ENCODE data around the gene STOX1.
"Not testable (repeated sequence)": the region's sequence is repeated elsewhere in the genome, so short reads cannot be mapped to it uniquely, and the experiment has no call there.

STOX1 gene

DNA sequence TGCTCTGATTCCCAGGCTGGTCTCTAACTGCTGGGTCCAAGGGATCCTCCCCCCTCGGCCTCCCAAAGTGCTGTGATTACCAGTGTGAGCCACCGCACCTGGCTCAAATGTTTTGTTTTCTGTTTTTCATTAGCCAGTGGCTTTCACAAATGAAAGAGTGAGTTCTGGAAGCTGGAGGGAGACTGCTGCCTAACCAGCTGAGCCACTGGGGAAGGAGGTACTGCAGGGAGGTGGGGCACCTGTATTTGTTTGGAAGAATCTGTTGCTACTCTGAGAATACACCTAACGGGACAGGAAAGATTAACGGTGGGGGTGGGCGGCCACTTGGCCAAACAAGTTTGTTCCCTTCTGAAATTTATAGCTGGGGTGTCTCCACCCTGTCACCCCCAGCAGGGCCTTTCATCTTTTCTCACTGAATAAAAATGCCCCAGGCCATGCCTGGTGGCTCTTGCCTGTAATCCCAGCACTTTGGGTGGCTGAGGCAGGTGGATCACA is 4.7 kb downstream of the STOX1 start:
- H3K4me3 ChIP-seq (ENCODE audit: low read depth, low read length): no peak overlapping the region
- TF ChIP-seq, protein P1, sequence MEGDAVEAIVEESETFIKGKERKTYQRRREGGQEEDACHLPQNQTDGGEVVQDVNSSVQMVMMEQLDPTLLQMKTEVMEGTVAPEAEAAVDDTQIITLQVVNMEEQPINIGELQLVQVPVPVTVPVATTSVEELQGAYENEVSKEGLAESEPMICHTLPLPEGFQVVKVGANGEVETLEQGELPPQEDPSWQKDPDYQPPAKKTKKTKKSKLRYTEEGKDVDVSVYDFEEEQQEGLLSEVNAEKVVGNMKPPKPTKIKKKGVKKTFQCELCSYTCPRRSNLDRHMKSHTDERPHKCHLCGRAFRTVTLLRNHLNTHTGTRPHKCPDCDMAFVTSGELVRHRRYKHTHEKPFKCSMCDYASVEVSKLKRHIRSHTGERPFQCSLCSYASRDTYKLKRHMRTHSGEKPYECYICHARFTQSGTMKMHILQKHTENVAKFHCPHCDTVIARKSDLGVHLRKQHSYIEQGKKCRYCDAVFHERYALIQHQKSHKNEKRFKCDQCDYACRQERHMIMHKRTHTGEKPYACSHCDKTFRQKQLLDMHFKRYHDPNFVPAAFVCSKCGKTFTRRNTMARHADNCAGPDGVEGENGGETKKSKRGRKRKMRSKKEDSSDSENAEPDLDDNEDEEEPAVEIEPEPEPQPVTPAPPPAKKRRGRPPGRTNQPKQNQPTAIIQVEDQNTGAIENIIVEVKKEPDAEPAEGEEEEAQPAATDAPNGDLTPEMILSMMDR (IDR thresholded peaks at IDR 0.05; ENCODE audit: borderline replicate concordance, insufficient read depth, low read depth, low read length): no peak

DNA sequence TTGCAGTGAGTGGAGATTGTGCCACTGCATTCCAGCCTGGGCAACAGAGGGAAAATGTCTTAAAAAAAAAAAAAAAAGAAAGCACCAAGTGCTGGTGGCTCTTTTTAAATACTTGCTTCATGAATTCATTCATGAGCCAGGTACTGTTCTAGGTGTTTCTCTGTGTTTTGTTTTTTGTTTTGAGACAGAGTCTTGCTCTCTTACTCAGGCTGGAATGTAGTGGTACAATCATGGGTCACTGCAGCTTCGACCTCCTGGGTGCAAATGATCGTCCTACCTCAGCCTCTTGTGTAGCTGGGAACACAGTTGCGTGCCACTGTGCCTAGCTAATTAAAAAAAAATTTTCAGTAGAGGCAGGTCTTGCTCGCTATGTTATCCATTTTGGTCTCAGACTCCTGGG is 5.3 kb downstream of the STOX1 start:
- H3K4me3 ChIP-seq (ENCODE audit: low read depth, low read length): no peak overlapping the region
- TF ChIP-seq, protein P1 (IDR thresholded peaks at IDR 0.05; ENCODE audit: borderline replicate concordance, insufficient read depth, low read depth, low read length): no peak

DNA sequence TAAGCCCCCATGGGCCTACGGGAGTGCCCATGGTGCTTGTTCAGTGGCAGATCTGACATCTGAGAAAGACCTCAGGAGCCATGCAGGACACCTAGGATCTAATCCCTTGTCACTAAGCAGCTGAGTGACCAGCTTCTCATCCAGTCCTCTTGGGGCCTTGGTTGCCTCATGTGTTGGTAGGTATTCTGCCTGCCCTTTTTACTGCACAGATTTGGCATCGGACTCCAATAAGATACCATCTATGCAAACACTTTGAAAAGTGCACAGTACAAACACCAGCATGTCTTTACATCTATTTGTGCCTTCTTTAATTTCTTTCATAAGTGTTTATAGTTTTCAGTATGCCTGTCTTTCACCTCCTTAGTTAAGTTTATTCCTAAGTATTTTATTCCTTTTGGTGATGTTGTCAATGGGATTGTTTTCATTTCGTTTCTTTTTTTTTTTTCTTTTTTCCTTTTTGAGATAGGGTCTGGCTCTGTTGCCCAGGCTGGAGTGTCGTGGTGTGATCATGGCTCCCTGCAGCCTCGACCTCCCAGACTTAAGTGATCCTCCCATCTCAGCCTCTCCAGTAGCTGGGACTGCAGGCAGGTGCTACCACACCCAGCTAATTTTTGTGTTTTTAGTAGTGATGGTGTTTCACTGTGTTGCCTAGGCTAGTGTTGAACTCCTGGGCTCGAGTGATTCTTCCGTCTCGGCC is 10.4 kb downstream of the STOX1 start:
- TF ChIP-seq, protein P1 (IDR thresholded peaks at IDR 0.05; ENCODE audit: borderline replicate concordance, insufficient read depth, low read depth, low read length): no peak
- no peak overlapping the region for H3K4me3 ChIP-seq (ENCODE audit: low read depth, low read length)

DNA sequence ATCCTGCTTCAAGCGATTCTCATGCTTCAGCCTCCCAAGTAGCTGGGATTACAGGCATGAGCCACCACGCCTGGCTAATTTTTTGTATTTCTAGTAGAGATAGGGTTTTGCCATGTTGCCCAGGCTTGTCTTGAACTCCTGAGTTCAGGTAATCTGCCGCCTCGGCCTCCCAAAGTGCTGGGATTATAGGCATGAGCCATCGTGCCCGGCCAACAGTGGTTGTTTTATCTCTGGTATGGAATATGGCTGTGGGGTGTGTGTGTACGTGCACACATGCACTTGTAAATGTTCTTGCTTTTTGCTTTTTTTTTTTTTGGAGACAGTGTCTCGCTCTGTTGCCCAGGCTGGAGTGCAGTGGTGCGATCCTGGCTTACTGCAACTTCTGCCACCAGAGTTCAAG is 13.3 kb downstream of the STOX1 start:
- not testable (repeated sequence) for H3K4me3 ChIP-seq (ENCODE audit: low read depth, low read length)

DNA sequence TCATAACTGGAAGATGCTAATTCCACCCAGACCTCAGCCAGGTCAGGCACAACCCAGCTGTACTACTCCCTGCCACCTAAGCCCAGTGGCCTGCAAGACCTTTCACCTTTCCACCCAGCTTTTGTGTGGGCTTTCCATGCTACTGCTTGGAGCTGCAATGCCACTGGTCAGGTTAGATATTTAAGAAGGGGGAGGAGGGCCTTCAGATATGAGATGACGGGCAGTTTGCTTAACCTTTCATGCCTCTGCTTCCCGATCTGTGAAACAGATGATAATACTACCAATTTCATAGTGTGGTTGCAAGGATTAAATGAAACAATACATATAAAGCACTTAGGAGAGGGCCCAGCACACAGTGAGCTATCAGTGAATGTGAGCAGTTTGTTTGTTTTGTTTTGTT is 20.9 kb downstream of the STOX1 start:
- TF ChIP-seq, protein P1 (IDR thresholded peaks at IDR 0.05; ENCODE audit: borderline replicate concordance, insufficient read depth, low read depth, low read length): no peak
- H3K4me3 ChIP-seq (ENCODE audit: low read depth, low read length): no peak overlapping the region

DNA sequence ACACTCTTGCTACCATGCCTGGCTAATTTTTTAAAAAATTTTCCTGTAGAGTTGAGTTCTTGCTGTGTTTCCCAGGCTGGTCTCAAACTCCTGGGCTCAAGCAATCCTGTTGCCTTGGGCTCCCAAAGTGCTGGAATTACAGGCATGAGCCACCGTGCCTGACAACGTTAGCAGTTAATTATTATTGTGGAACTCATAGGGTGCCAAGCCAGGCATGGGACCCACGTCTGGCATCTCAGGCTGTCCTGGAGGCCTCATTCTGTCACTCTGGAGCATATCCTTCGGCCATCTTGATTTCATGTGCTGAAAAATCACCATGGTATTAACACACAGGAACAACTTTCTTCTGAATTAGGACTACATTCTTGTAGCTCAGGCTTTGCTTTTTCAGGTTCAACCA is 21.5 kb downstream of the STOX1 start:
- no peak overlapping the region for H3K4me3 ChIP-seq (ENCODE audit: low read depth, low read length)
- TF ChIP-seq, protein P1 (IDR thresholded peaks at IDR 0.05; ENCODE audit: borderline replicate concordance, insufficient read depth, low read depth, low read length): no peak

DNA sequence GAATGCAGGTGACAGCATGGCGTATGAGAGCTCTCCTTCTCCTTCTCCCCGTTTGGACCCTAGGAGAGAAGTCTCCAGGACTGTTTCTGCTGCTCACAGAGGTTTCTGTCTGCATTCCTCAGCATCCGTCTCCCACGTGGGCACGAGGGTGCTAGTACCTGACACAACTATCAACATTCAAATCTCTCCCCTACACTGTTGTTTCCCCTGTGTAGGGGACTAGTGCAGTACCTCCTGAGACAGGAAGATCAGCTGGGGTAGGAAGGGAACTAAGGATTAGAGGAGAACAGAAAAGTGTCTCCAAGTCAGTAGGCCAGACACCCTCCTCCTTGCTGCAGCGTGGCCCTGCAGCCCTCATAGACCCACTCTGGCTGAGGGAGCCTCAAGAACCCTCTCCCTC is 29.0 kb downstream of the STOX1 start:
- TF ChIP-seq, protein P1 (IDR thresholded peaks at IDR 0.05; ENCODE audit: borderline replicate concordance, insufficient read depth, low read depth, low read length): no peak
- no peak overlapping the region for H3K4me3 ChIP-seq (ENCODE audit: low read depth, low read length)

Data from GM12875 (cell line).